Ovary (tissue), 9 donors: Measurements from ENCODE around the gene SIX2. TPM values are rescaled to one million over a fixed set of nuclear protein-coding genes. Genes with fewer than 3 reads are reported as not detected.

Experiments used
- DNase-seq, 5 donors: peaks; one replicate each; pipeline ENCODE4 v3.0.0-alpha.2; 2019 to 2020
- H3K27ac ChIP-seq, 2 donors: fragments of 200-600 bp; one replicate each; pipeline versions ENCODE4 v1.5.1 to v1.8.0; 2019 to 2022
- H3K27me3 ChIP-seq: fragments of 200-600 bp; one replicate; pipeline ENCODE4 v1.8.0; 2022
- H3K36me3 ChIP-seq: fragments of 200-600 bp; sonication (generic); one replicate; pipeline ENCODE4 v1.5.1; 2019
- H3K4me1 ChIP-seq: one replicate; pipeline ENCODE4 v1.8.1; 2013; ENCODE audit warnings: mild to moderate bottlenecking, moderate library complexity; ENCODE audit not compliant: insufficient read depth
- H3K4me3 ChIP-seq: fragments of 200-600 bp; sonication (generic); one replicate; pipeline ENCODE4 v1.5.1; 2017
- H3K9me3 ChIP-seq, 2 donors: fragments of 200-600 bp in 1 of 2; sonication (generic) in 1 of 2; one replicate each; pipeline versions ENCODE4 v1.5.1 to v1.8.1; 2013 to 2019; ENCODE audit warnings: mild to moderate bottlenecking in 1 of 2, moderate library complexity in 1 of 2
- CTCF ChIP-seq, 3 donors: fragments of 450-650 bp in 2 of 3; fragments of 200-600 bp in 1 of 3; IDR thresholded peaks; one replicate each; pipeline versions ENCODE4 v1.5.1 to v1.8.0; 2016 to 2022; ENCODE audit warnings: antibody characterized with exemption in 3 of 3, mild to moderate bottlenecking in 1 of 3
- EP300 ChIP-seq: sonication (generic); formaldehyde crosslinking; IDR thresholded peaks from one replicate; pipeline ENCODE4 v1.6.1; 2017; ENCODE audit warnings: antibody characterized with exemption
- POLR2A ChIP-seq: fragments of 450-650 bp; IDR thresholded peaks from one replicate; pipeline ENCODE4 v1.6.1; 2017; ENCODE audit warnings: antibody characterized with exemption, mild to moderate bottlenecking, moderate library complexity
- WGBS, 3 donors: extraction: QIAGEN DNeasy Blood & Tissue Kit in 1 of 3; methylation state at CpG; one replicate each; pipeline versions ENCODE4 v1.1.5 to v1.1.7; 2013 to 2017; 5-methylcytosine and 5-hydroxymethylcytosine counted together
- intact Hi-C, 4 donors: fragments of 100-400 bp; cut with DNase I; formaldehyde crosslinking; loops; one replicate each; pipeline versions ENCODE4 v1.11.0 to v1.15.1; 2022 to 2023
- polyA plus RNA-seq, 2 donors: library from polyadenylated mRNA; stranded (reverse); fragments of 200-250 nt in 1 of 2; fragments of 350-450 nt in 1 of 2; fragmentation: Illumina TruSeq in 1 of 2; extraction: RNeasy Lipid Tissue Mini Kit (QIAGEN cat#74804) in 1 of 2; gene quantifications; one replicate each; pipeline ENCODE4 v1.2.3, GENCODE V29; 2013 to 2014
- total RNA-seq, 7 donors: library from RNA; depleted of rRNA in 2 of 7; stranded (reverse); fragments of >200 nt in 2 of 7; fragmentation: NEBNext Ultra II Directional in 3 of 7; extraction: Animal tissue kit (Norgen Biotek cat#: 25700) in 3 of 7; gene quantifications; one replicate each; pipeline versions ENCODE4 v1.1.0 to v1.2.4, GENCODE V29; 2016 to 2023
- donor health status: DM: no; HTN: no; CAD: no; lungs with moderate emphysema.
- donor health status: DM: no; HTN: no; CAD: no.
- donor health status: Bipolar disorder and iron deficiency.
- donor health status: DM: yes; HTN: yes; CAD: no.
- donor health status: DM: no; HTN: no; CAD: no.
- donor health status: DM: yes; HTN: yes; CAD: no.

Gene SIX2
- total and polyA plus RNA-seq, 9 donors, result 0.06 to 0.46 (median 0.16) TPM; not detected in 3

GRCh38 chr2:44980751-44981713, 28.2 kb downstream of the SIX2 start:
- H3K27ac ChIP-seq, result no peak overlapping the region
- intact Hi-C loops, result loop anchor here in 3 of 4 donors (2.0 to 5.0 kb wide), 2 partner anchors 514 to 516 kb away; no protein-coding TSS in a partner anchor
- no peaks in the 10 kb centered on the region for H3K4me1 ChIP-seq
- no peak for DNase-seq
- no peak for TF ChIP-seq EP300
- TF ChIP-seq CTCF (IDR thresholded peaks at IDR 0.05), result no peak
- TF ChIP-seq POLR2A, result no peak
- no peaks in the 10 kb centered on the region for H3K36me3 ChIP-seq
- H3K9me3 ChIP-seq, result no peaks in the 10 kb centered on the region
- no peaks in the 10 kb centered on the region for H3K27me3 ChIP-seq
- no peak overlapping the region for H3K4me3 ChIP-seq
- 52 to 66% (median 56%) methylated on average over 9 of the region's 9 CpGs for WGBS, 3 donors

GRCh38 chr2:44979581-44979980, 29.7 kb downstream of the SIX2 start:
- TF ChIP-seq CTCF (IDR thresholded peaks at IDR 0.05) (no peak), EP300 (no peak), POLR2A (no peak)
- no peak overlapping the region for H3K27ac ChIP-seq
- DNase-seq, result no peak

GRCh38 chr2:44975571-44976450, 33.4 kb downstream of the SIX2 start:
- no peak for TF ChIP-seq CTCF (IDR thresholded peaks at IDR 0.05)
- no peak for TF ChIP-seq EP300
- TF ChIP-seq POLR2A, result no peak
- 56 to 66% (median 60%) methylated on average over 24 of the region's 24 CpGs for WGBS, 3 donors
- no peak for DNase-seq
- Histone ChIP-seq H3K27ac (no peak overlapping the region), H3K4me3 (no peak overlapping the region), H3K27me3 (no peaks in the 10 kb centered on the region), H3K36me3 (no peaks in the 10 kb centered on the region), H3K9me3 (no peaks in the 10 kb centered on the region), H3K4me1 (no peaks in the 10 kb centered on the region)
- intact Hi-C loops, result loop anchor here in 1 of 4 donors (5.0 kb wide), 1 partner anchor 516 kb away; no protein-coding TSS in a partner anchor

More at GRCh38 chr2:44979581-44979980, 29.7 kb downstream of the SIX2 start:
- no peaks in the 10 kb centered on the region for H3K4me1 ChIP-seq
- no peak overlapping the region for H3K4me3 ChIP-seq
- H3K9me3 ChIP-seq, result no peaks in the 10 kb centered on the region
- no peaks in the 10 kb centered on the region for H3K27me3 ChIP-seq
- H3K36me3 ChIP-seq, result no peaks in the 10 kb centered on the region
- intact Hi-C loops, result loop anchor here in 1 of 4 donors (5.0 kb wide), 1 partner anchor 513 kb away; no protein-coding TSS in a partner anchor
- 66 to 72% (median 69%) methylated on average over 11 of the region's 11 CpGs for WGBS, 3 donors

- no peak for DNase-seq
- H3K27me3 ChIP-seq, result no peaks in the 10 kb centered on the region
Observed at GRCh38 chr2:44974064-44974715, 35.1 kb downstream of the SIX2 start.

More at GRCh38 chr2:44974064-44974715, 35.1 kb downstream of the SIX2 start:
- Histone ChIP-seq H3K4me3 (no peak overlapping the region), H3K27ac (no peak overlapping the region), H3K9me3 (no peaks in the 10 kb centered on the region), H3K36me3 (no peaks in the 10 kb centered on the region), H3K4me1 (no peaks in the 10 kb centered on the region)
- intact Hi-C loops, result no loop called here
- WGBS, 3 donors, result 52 to 53% (median 53%) methylated on average over 5 to 6 of the region's 6 CpGs
- TF ChIP-seq EP300 (no peak), CTCF (IDR thresholded peaks at IDR 0.05) (no peak), POLR2A (no peak)
